Spinal cord (tissue), 10 donors: ENCODE results near the gene UBE2Q1. TPM values are rescaled to one million over a fixed set of nuclear protein-coding genes. Genes with fewer than 3 reads are reported as not detected.

Experiments used
- DNase-seq, 6 donors: peaks; one replicate each; pipeline versions ENCODE4 v3.0.0 to v3.0.0-alpha.2; 2013 to 2015; ENCODE audit warnings: low spot score in 6 of 6, low read depth in 4 of 6
- H3K27ac ChIP-seq: one replicate; pipeline ENCODE4 v1.5.1; 2013; ENCODE audit warnings: low read depth, low read length, control low read depth
- H3K27me3 ChIP-seq: one replicate; pipeline ENCODE4 v1.6.1; 2013; ENCODE audit warnings: low read length; ENCODE audit not compliant: control insufficient read depth, insufficient read depth
- H3K36me3 ChIP-seq: one replicate; pipeline ENCODE4 v1.6.1; 2013; ENCODE audit warnings: low read length; ENCODE audit not compliant: control insufficient read depth, insufficient read depth
- H3K4me1 ChIP-seq: one replicate; pipeline ENCODE4 v1.6.1; 2013; ENCODE audit warnings: low read length; ENCODE audit not compliant: control insufficient read depth, insufficient read depth
- H3K4me3 ChIP-seq: one replicate; pipeline ENCODE4 v1.5.1; 2013; ENCODE audit warnings: low read depth, low read length, control low read depth
- H3K9me3 ChIP-seq: one replicate; pipeline ENCODE4 v1.6.1; 2013; ENCODE audit warnings: low read length; ENCODE audit not compliant: control insufficient read depth, insufficient read depth
- WGBS: methylation state at CpG from one replicate; pipeline ENCODE4 v1.1.5; 2013; ENCODE audit warnings: missing lambda C conversion rate; ENCODE audit not compliant: insufficient coverage; 5-methylcytosine and 5-hydroxymethylcytosine counted together
- polyA plus RNA-seq, 2 donors: library from polyadenylated mRNA; unstranded; fragments of 120-200 nt; gene quantifications; one replicate each; pipeline ENCODE4 v1.2.1, GENCODE V29; 2013; ENCODE audit not compliant: insufficient read length in 2 of 2
- total RNA-seq, 2 donors: library from RNA; depleted of rRNA in 1 of 2; stranded (reverse); fragments of 120-200 nt in 1 of 2; fragments of >200 nt in 1 of 2; gene quantifications; one replicate each; pipeline versions ENCODE4 v1.2.3 to v1.2.4, GENCODE V29; 2013 to 2014
- donor health status: healthy.

The UBE2Q1 gene
- total and polyA plus RNA-seq, 4 donors, result 21.1 to 111 (median 72.2) TPM

- Histone ChIP-seq H3K27me3 (no peaks in the 10 kb centered on the region), H3K27ac (no peak overlapping the region), H3K4me1 (peaks cover 4% of the 10 kb centered on the region), H3K36me3 (peaks cover 69% of the 10 kb centered on the region), H3K9me3 (no peaks in the 10 kb centered on the region), H3K4me3 (no peak overlapping the region)
- DNase-seq, result no peak
- WGBS, result 90% methylated on average over 2 of the region's 7 CpGs
These were observed 36.3 kb upstream of the UBE2Q1 start for GRCh38 chr1:154594811-154595210.

GRCh38 chr1:154593390-154593789 lies 34.9 kb upstream of the UBE2Q1 start:
- no peaks in the 10 kb centered on the region for H3K9me3 ChIP-seq
- H3K27me3 ChIP-seq, result no peaks in the 10 kb centered on the region
- no peak overlapping the region for H3K27ac ChIP-seq
- peaks cover 76% of the 10 kb centered on the region for H3K36me3 ChIP-seq
- H3K4me3 ChIP-seq, result no peak overlapping the region
- no peak for DNase-seq
- no peaks in the 10 kb centered on the region for H3K4me1 ChIP-seq

- Histone ChIP-seq H3K36me3 (peaks cover 72% of the 10 kb centered on the region), H3K4me1 (no peaks in the 10 kb centered on the region), H3K27ac (no peak overlapping the region), H3K4me3 (no peak overlapping the region), H3K9me3 (no peaks in the 10 kb centered on the region), H3K27me3 (no peaks in the 10 kb centered on the region)
- 90% methylated on average over 3 of the region's 7 CpGs for WGBS
- DNase-seq, result no peak
These were observed 32.7 kb upstream of the UBE2Q1 start for GRCh38 chr1:154591206-154591605.

GRCh38 chr1:154590756-154591155 lies 32.3 kb upstream of the UBE2Q1 start:
- Histone ChIP-seq H3K36me3 (peaks cover 71% of the 10 kb centered on the region), H3K9me3 (no peaks in the 10 kb centered on the region), H3K27me3 (no peaks in the 10 kb centered on the region), H3K4me1 (no peaks in the 10 kb centered on the region), H3K4me3 (no peak overlapping the region), H3K27ac (no peak overlapping the region)
- DNase-seq, result no peak
- WGBS, result no CpG with 5 or more reads among the region's 5 CpGs

GRCh38 chr1:154589780-154590179 lies 31.3 kb upstream of the UBE2Q1 start:
- Histone ChIP-seq H3K4me1 (no peaks in the 10 kb centered on the region), H3K27me3 (no peaks in the 10 kb centered on the region), H3K36me3 (peaks cover 70% of the 10 kb centered on the region), H3K27ac (no peak overlapping the region), H3K4me3 (no peak overlapping the region), H3K9me3 (no peaks in the 10 kb centered on the region)
- WGBS, result 95% methylated on average over 5 of the region's 10 CpGs
- DNase-seq, result no peak

GRCh38 chr1:154586641-154587040 lies 28.2 kb upstream of the UBE2Q1 start:
- WGBS, result 93% methylated on average over 5 of the region's 6 CpGs
- Histone ChIP-seq H3K9me3 (no peaks in the 10 kb centered on the region), H3K36me3 (peaks cover 79% of the 10 kb centered on the region), H3K4me3 (no peak overlapping the region), H3K27ac (no peak overlapping the region), H3K27me3 (no peaks in the 10 kb centered on the region), H3K4me1 (no peaks in the 10 kb centered on the region)
- no peak for DNase-seq

- Histone ChIP-seq H3K4me3 (no peak overlapping the region), H3K36me3 (peaks cover 80% of the 10 kb centered on the region), H3K9me3 (no peaks in the 10 kb centered on the region), H3K4me1 (no peaks in the 10 kb centered on the region), H3K27me3 (no peaks in the 10 kb centered on the region), H3K27ac (no peak overlapping the region)
- WGBS, result 86% methylated on average over 8 of the region's 10 CpGs
- DNase-seq, result no peak
These were observed 27.8 kb upstream of the UBE2Q1 start for GRCh38 chr1:154586231-154586630.

GRCh38 chr1:154584267-154584994 lies 26.0 kb upstream of the UBE2Q1 start:
- no peak for DNase-seq
- H3K4me1 ChIP-seq, result no peaks in the 10 kb centered on the region
- no peak overlapping the region for H3K4me3 ChIP-seq
- no peaks in the 10 kb centered on the region for H3K27me3 ChIP-seq
- peaks cover 87% of the 10 kb centered on the region for H3K36me3 ChIP-seq
- WGBS, result 100% methylated on average over 1 of the region's 9 CpGs
- H3K9me3 ChIP-seq, result no peaks in the 10 kb centered on the region
- no peak overlapping the region for H3K27ac ChIP-seq

- 51% methylated on average over 7 of the region's 9 CpGs for WGBS
- DNase-seq, result peak in 1 of 6 donors; percentile 40
- no peaks in the 10 kb centered on the region for H3K27me3 ChIP-seq
- no peak overlapping the region for H3K27ac ChIP-seq
- no peaks in the 10 kb centered on the region for H3K9me3 ChIP-seq
- H3K4me3 ChIP-seq, result no peak overlapping the region
- H3K36me3 ChIP-seq, result peaks cover 85% of the 10 kb centered on the region
- no peaks in the 10 kb centered on the region for H3K4me1 ChIP-seq
These were observed 25.3 kb upstream of the UBE2Q1 start for GRCh38 chr1:154583773-154584172.

GRCh38 chr1:154582885-154583284 lies 24.4 kb upstream of the UBE2Q1 start:
- 86% methylated on average over 5 of the region's 6 CpGs for WGBS
- no peak overlapping the region for H3K27ac ChIP-seq

More at GRCh38 chr1:154582885-154583284, 24.4 kb upstream of the UBE2Q1 start:
- no peaks in the 10 kb centered on the region for H3K4me1 ChIP-seq
- H3K27me3 ChIP-seq, result no peaks in the 10 kb centered on the region
- H3K9me3 ChIP-seq, result no peaks in the 10 kb centered on the region
- H3K36me3 ChIP-seq, result peaks cover 87% of the 10 kb centered on the region
- no peak overlapping the region for H3K4me3 ChIP-seq
- DNase-seq, result peak in 1 of 6 donors; percentile 20
